Skeletal muscle satellite cell (primary cell): ENCODE data around the gene SLC15A3.

Experiments used
- H3K27me3 ChIP-seq: 2 replicates; pipeline ENCODE4 v1.7.0; 2013; ENCODE audit warnings: low read length; ENCODE audit not compliant: control insufficient read depth, insufficient read depth
- H3K36me3 ChIP-seq: 2 replicates; pipeline ENCODE4 v1.7.0; 2013; ENCODE audit warnings: mild to moderate bottlenecking, control low read depth, low read length; ENCODE audit not compliant: insufficient read depth
- H3K4me1 ChIP-seq: 2 replicates; pipeline ENCODE4 v1.7.0; 2013; ENCODE audit warnings: low read length; ENCODE audit not compliant: control insufficient read depth, insufficient read depth
- H3K4me2 ChIP-seq: 2 replicates; pipeline ENCODE4 v1.7.0; 2013; ENCODE audit warnings: mild to moderate bottlenecking, low read length
- H3K4me3 ChIP-seq: 2 replicates; pipeline ENCODE4 v1.7.0; 2013; ENCODE audit warnings: low read length
- H3K9ac ChIP-seq: 2 replicates; pipeline ENCODE4 v1.7.0; 2013; ENCODE audit warnings: mild to moderate bottlenecking, low read depth, low read length, moderate library complexity
- H3K9me3 ChIP-seq: replicated peaks from 2 replicates; pipeline ENCODE4 v1.7.0; 2013; ENCODE audit warnings: mild to moderate bottlenecking, control low read depth, low read length

The SLC15A3 gene

DNA sequence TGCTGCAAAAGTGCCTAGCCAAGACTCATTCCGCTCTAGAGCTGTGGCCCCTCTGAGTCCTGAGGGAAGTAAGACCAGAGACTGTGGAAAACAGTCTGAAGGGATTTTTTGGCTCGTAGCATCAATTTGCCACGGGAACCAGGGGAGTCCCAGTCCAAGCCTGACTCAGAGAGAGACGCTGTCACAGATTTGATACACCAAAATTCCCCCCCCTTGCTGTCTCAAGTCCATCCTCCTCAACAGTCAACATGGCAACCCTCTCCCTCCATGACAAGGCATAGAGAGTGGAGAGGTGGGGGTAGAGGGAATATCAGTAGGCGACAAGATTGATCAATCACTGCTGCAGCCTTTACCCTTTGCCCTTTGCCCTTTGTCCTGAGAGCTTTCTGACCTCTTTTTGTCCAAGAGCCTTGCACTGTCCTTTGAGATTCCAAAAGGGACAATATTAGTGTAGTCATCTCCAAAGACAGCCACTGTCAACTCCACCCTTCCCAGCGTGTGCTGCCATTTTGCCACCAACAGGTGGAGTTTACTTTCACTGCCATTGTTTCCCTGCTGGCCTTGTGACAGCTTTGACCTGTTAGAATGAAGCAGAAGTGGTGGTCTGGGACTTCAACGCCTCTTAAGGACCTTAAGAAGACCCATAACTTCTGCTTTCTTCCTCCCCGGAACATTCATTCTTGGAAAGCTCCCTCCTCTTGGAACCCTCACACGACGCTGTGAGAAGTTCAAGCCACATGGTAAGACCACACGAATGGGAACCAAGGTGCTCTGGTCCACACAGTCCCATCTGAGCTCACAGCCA, 7.3 kb downstream of the SLC15A3 start:
- Histone ChIP-seq H3K27me3 (no peaks in the 10 kb centered on the region), H3K4me3 (no peak overlapping the region), H3K36me3 (no peaks in the 10 kb centered on the region)

DNA sequence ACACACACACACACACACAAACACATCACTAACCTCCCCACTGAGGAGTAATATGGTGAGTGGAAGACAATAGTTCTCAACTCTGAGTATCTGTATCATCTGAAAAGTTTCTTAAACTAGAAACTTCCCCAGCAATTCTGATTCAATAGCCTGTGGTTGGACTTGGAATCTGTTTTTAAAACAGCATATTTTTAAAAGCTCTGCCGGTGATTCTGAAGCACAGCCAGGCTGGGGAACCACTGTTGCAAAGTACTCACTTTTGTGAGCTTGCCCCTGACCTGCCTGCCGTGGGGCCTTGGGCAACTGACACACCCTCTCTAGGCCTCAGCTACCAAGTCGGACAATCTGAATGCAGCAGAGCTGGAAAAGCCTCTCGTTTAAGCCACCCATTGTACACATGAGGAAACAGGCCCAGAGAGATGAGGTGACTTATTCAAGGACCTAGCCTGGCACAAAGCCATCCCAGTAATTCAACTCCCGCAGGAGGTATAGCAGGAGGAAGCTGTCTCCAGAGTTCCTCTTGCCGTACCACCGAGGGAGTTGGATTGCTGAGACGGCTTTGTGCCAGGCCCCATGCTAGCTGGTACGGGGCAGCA, 8.9 kb downstream of the SLC15A3 start:
- Histone ChIP-seq H3K4me1 (no peaks in the 10 kb centered on the region), H3K4me3 (no peak overlapping the region), H3K36me3 (no peaks in the 10 kb centered on the region), H3K9me3 (no peaks in the 10 kb centered on the region), H3K9ac (no peak overlapping the region), H3K4me2 (no peak overlapping the region), H3K27me3 (no peaks in the 10 kb centered on the region)

More for the DNA sequence above, 7.3 kb downstream of the SLC15A3 start:
- no peak overlapping the region for H3K9ac ChIP-seq
- no peaks in the 10 kb centered on the region for H3K4me1 ChIP-seq
- H3K4me2 ChIP-seq: no peak overlapping the region
- no peaks in the 10 kb centered on the region for H3K9me3 ChIP-seq

DNA sequence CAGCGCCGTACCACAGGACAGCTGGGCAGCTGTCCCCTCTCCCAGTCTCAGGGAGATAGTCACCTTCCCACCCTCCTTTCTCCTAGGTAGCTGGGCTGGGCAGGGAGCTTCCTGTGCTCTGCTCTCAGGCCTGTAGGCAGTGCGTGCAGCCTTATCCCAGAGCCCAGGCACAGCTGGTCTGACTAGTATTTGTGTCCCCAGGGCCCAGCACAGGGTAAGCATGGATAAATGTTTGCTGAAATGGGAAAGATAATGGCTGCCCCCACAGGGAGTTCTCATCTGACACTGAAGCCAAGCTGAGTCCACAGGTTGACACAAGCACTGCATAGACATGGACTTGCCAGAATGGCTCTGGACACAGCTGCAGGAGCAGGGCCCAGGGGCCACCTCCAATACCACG, 9.8 kb downstream of the SLC15A3 start:
- H3K4me3 ChIP-seq: no peak overlapping the region
- no peaks in the 10 kb centered on the region for H3K9me3 ChIP-seq
- H3K9ac ChIP-seq: no peak overlapping the region
- H3K27me3 ChIP-seq: no peaks in the 10 kb centered on the region
- no peaks in the 10 kb centered on the region for H3K4me1 ChIP-seq
- H3K36me3 ChIP-seq: no peaks in the 10 kb centered on the region
- no peak overlapping the region for H3K4me2 ChIP-seq

GRCh38 chr11:60941371-60942119, 10.4 kb downstream of the SLC15A3 start:
- Histone ChIP-seq H3K9ac (no peak overlapping the region), H3K4me2 (no peak overlapping the region), H3K27me3 (no peaks in the 10 kb centered on the region), H3K4me1 (no peaks in the 10 kb centered on the region), H3K4me3 (no peak overlapping the region), H3K36me3 (no peaks in the 10 kb centered on the region), H3K9me3 (no peaks in the 10 kb centered on the region)

DNA sequence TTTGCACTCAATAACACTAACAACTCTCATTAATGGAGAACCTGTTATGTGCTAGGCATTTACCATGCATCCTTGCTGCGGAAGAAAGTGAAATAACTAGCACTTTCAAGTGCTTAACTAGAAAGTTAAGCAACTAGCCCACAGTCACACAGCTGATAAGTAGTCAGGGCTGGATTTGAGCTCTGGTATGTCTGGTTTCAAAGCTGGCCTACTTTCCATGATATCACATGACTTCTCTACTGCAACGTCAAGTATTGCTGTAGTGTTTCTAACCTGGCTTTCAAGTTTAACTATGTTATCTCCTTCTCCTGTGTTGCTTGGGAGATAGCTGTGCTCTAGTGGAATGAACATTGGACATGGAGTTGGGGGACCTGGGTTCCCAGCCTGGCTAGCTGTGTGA, 12.1 kb downstream of the SLC15A3 start:
- Histone ChIP-seq H3K4me2 (no peak overlapping the region), H3K9me3 (no peaks in the 10 kb centered on the region), H3K4me3 (no peak overlapping the region), H3K36me3 (no peaks in the 10 kb centered on the region), H3K27me3 (no peaks in the 10 kb centered on the region), H3K9ac (no peak overlapping the region), H3K4me1 (no peaks in the 10 kb centered on the region)

- Histone ChIP-seq H3K36me3 (no peaks in the 10 kb centered on the region), H3K4me2 (no peak overlapping the region), H3K9ac (no peak overlapping the region), H3K4me3 (no peak overlapping the region), H3K9me3 (no peaks in the 10 kb centered on the region), H3K27me3 (no peaks in the 10 kb centered on the region), H3K4me1 (no peaks in the 10 kb centered on the region)
Observed at GRCh38 chr11:60939301-60939700, 12.7 kb downstream of the SLC15A3 start.

DNA sequence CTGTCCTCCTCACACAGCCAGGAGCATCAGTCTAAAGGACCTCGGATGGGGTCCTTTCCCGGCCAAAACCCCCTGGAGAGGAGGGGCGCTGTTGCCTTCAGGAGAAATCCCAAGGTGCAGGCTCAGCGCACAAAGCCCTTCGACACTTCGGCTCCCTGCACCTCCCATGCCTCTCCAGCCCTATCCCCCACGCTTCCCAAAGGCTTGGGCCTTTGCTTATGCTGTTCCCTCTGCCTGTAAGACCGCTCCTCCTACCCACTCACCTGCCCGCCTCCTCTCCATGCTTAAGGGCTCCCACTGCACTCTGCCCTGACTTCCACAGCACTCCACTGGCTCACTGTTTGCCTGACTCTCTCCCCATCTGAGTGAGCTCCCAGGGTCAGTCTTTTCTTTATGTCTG, 13.5 kb downstream of the SLC15A3 start:
- Histone ChIP-seq H3K4me1 (no peaks in the 10 kb centered on the region), H3K36me3 (no peaks in the 10 kb centered on the region), H3K9me3 (no peaks in the 10 kb centered on the region), H3K4me2 (no peak overlapping the region), H3K9ac (no peak overlapping the region), H3K27me3 (no peaks in the 10 kb centered on the region), H3K4me3 (no peak overlapping the region)

- Histone ChIP-seq H3K9ac (no peak overlapping the region), H3K9me3 (no peaks in the 10 kb centered on the region), H3K36me3 (no peaks in the 10 kb centered on the region), H3K27me3 (no peaks in the 10 kb centered on the region), H3K4me2 (no peak overlapping the region), H3K4me1 (no peaks in the 10 kb centered on the region), H3K4me3 (no peak overlapping the region)
Observed at GRCh38 chr11:60937811-60938210, 14.2 kb downstream of the SLC15A3 start.

- H3K27me3 ChIP-seq: no peaks in the 10 kb centered on the region
- H3K4me2 ChIP-seq: no peak overlapping the region
- no peaks in the 10 kb centered on the region for H3K9me3 ChIP-seq
- no peaks in the 10 kb centered on the region for H3K36me3 ChIP-seq
- no peak overlapping the region for H3K4me3 ChIP-seq
- H3K9ac ChIP-seq: no peak overlapping the region
- H3K4me1 ChIP-seq: no peaks in the 10 kb centered on the region
Observed at GRCh38 chr11:60937144-60937527, 14.8 kb downstream of the SLC15A3 start.

- no peaks in the 10 kb centered on the region for H3K9me3 ChIP-seq
- H3K4me3 ChIP-seq: no peak overlapping the region
- H3K4me1 ChIP-seq: no peaks in the 10 kb centered on the region
- H3K27me3 ChIP-seq: no peaks in the 10 kb centered on the region
- no peak overlapping the region for H3K9ac ChIP-seq
- no peak overlapping the region for H3K4me2 ChIP-seq
- no peaks in the 10 kb centered on the region for H3K36me3 ChIP-seq
Observed at GRCh38 chr11:60936467-60937143, 15.4 kb downstream of the SLC15A3 start.

GRCh38 chr11:60935676-60936442, 16.1 kb downstream of the SLC15A3 start:
- Histone ChIP-seq H3K36me3 (no peaks in the 10 kb centered on the region), H3K4me1 (no peaks in the 10 kb centered on the region), H3K4me2 (no peak overlapping the region), H3K9me3 (no peaks in the 10 kb centered on the region), H3K4me3 (no peak overlapping the region), H3K27me3 (no peaks in the 10 kb centered on the region), H3K9ac (no peak overlapping the region)
